ENCODE measurements around the gene S1PR5. TPM values are rescaled to one million over a fixed set of nuclear protein-coding genes. Genes with fewer than 3 reads are reported as not detected.
A peak's percentile ranks its signal among the peaks of the same experiment; 100 is the strongest.

S1PR5 gene, protein sequence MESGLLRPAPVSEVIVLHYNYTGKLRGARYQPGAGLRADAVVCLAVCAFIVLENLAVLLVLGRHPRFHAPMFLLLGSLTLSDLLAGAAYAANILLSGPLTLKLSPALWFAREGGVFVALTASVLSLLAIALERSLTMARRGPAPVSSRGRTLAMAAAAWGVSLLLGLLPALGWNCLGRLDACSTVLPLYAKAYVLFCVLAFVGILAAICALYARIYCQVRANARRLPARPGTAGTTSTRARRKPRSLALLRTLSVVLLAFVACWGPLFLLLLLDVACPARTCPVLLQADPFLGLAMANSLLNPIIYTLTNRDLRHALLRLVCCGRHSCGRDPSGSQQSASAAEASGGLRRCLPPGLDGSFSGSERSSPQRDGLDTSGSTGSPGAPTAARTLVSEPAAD
- 3.1 and 8.0 TPM in 2 replicates for total RNA-seq (2014; rRNA removed; shearing (Covaris generic))
- 4.6 and 4.8 TPM in 2 replicates for polyA plus RNA-seq (2016; fragmentation: Nextera tagmentation; extraction: Ambion mirVana)
- long read RNA-seq, partial matches to known transcripts, result 0 of 4 reads
- long read RNA-seq, other reads (novel, unspliced or antisense), result 2 of 4 reads

DNA sequence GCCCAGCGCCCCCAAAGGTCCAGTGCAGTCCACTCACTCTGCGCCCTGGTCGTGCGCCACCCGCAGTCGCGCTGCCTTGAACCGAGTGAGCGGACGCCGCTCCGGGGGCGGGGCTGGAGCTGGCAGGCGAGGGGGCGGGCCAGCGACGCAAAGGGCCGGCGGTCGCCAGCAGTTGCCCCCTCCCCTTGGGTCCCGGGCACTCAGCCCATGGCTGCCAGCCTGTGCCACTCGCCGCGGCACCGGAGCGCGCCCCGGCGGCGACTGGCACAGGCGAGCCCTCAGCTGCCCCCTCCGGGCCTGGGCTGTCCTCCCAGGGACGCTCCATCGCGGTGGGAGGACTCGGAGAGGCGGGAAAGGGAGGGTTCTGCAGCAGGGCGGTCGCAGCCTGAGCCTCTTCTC, at the start of gene S1PR5:
Gene S1PR5, minus strand, starts transcription at position 87 of the 399 bp plus-strand sequence. CDS start 2,436 bp downstream, outside the sequence.
- Mint-ChIP-seq H3K4me1 (peaks cover 25% of the 10 kb centered on the region), H3K9me3 (no peaks in the 10 kb centered on the region; the same call in 2 of the 3 replicates), H3K27ac (no peak within 1 kb of the TSS), H3K4me3 (peak within 1 kb of the TSS; percentile 68), H3K36me3 (ENCODE audit: low read depth) (no peaks in the 10 kb centered on the region; the same call in 2 of the 3 replicates), H3K27me3 (ENCODE audit: insufficient read depth, low read depth, poor library complexity) (peaks cover 65% of the 10 kb centered on the region)
- Histone ChIP-seq H3K4me2 (peak within 1 kb of the TSS; percentile 95), H3K36me3 (ENCODE audit: insufficient read depth) (no peaks in the 10 kb centered on the region), H3K9me2 (ENCODE audit: insufficient read depth) (no peaks in the 10 kb centered on the region), H3F3A (replicated peaks; ENCODE audit: low read depth) (peaks cover 21% of the 10 kb centered on the region; the same call in 1 of the 2 replicates), H3K27me3 (ENCODE audit: insufficient read depth) (peaks cover 80% of the 10 kb centered on the region), H3K27ac (ENCODE audit: low read depth) (no peak within 1 kb of the TSS), H3K4me1 (ENCODE audit: insufficient read depth) (peaks cover 16% of the 10 kb centered on the region), H4K20me1 (replicated peaks; ENCODE audit: insufficient read depth) (0 out of 2 replicates have a peak, but pooled peaks cover 8% of the 10 kb centered on the region), H3K4me3 (peak within 1 kb of the TSS; percentile 78), H2AFZ (peak within 1 kb of the TSS; percentile 95), H3K79me2 (replicated peaks; ENCODE audit: insufficient read depth) (no peaks in the 10 kb centered on the region)
- DNase-seq (ENCODE audit: low spot score) (peak; percentile 68), ATAC-seq (peak; percentile 36)
- TF ChIP-seq, protein P1, sequence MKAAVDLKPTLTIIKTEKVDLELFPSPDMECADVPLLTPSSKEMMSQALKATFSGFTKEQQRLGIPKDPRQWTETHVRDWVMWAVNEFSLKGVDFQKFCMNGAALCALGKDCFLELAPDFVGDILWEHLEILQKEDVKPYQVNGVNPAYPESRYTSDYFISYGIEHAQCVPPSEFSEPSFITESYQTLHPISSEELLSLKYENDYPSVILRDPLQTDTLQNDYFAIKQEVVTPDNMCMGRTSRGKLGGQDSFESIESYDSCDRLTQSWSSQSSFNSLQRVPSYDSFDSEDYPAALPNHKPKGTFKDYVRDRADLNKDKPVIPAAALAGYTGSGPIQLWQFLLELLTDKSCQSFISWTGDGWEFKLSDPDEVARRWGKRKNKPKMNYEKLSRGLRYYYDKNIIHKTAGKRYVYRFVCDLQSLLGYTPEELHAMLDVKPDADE (IDR thresholded peaks at IDR 0.05), result no peak
- TF ChIP-seq, protein P2, sequence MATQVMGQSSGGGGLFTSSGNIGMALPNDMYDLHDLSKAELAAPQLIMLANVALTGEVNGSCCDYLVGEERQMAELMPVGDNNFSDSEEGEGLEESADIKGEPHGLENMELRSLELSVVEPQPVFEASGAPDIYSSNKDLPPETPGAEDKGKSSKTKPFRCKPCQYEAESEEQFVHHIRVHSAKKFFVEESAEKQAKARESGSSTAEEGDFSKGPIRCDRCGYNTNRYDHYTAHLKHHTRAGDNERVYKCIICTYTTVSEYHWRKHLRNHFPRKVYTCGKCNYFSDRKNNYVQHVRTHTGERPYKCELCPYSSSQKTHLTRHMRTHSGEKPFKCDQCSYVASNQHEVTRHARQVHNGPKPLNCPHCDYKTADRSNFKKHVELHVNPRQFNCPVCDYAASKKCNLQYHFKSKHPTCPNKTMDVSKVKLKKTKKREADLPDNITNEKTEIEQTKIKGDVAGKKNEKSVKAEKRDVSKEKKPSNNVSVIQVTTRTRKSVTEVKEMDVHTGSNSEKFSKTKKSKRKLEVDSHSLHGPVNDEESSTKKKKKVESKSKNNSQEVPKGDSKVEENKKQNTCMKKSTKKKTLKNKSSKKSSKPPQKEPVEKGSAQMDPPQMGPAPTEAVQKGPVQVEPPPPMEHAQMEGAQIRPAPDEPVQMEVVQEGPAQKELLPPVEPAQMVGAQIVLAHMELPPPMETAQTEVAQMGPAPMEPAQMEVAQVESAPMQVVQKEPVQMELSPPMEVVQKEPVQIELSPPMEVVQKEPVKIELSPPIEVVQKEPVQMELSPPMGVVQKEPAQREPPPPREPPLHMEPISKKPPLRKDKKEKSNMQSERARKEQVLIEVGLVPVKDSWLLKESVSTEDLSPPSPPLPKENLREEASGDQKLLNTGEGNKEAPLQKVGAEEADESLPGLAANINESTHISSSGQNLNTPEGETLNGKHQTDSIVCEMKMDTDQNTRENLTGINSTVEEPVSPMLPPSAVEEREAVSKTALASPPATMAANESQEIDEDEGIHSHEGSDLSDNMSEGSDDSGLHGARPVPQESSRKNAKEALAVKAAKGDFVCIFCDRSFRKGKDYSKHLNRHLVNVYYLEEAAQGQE (IDR thresholded peaks at IDR 0.05; ENCODE audit: unreplicated experiment), result no peak
- TF ChIP-seq, protein P3, sequence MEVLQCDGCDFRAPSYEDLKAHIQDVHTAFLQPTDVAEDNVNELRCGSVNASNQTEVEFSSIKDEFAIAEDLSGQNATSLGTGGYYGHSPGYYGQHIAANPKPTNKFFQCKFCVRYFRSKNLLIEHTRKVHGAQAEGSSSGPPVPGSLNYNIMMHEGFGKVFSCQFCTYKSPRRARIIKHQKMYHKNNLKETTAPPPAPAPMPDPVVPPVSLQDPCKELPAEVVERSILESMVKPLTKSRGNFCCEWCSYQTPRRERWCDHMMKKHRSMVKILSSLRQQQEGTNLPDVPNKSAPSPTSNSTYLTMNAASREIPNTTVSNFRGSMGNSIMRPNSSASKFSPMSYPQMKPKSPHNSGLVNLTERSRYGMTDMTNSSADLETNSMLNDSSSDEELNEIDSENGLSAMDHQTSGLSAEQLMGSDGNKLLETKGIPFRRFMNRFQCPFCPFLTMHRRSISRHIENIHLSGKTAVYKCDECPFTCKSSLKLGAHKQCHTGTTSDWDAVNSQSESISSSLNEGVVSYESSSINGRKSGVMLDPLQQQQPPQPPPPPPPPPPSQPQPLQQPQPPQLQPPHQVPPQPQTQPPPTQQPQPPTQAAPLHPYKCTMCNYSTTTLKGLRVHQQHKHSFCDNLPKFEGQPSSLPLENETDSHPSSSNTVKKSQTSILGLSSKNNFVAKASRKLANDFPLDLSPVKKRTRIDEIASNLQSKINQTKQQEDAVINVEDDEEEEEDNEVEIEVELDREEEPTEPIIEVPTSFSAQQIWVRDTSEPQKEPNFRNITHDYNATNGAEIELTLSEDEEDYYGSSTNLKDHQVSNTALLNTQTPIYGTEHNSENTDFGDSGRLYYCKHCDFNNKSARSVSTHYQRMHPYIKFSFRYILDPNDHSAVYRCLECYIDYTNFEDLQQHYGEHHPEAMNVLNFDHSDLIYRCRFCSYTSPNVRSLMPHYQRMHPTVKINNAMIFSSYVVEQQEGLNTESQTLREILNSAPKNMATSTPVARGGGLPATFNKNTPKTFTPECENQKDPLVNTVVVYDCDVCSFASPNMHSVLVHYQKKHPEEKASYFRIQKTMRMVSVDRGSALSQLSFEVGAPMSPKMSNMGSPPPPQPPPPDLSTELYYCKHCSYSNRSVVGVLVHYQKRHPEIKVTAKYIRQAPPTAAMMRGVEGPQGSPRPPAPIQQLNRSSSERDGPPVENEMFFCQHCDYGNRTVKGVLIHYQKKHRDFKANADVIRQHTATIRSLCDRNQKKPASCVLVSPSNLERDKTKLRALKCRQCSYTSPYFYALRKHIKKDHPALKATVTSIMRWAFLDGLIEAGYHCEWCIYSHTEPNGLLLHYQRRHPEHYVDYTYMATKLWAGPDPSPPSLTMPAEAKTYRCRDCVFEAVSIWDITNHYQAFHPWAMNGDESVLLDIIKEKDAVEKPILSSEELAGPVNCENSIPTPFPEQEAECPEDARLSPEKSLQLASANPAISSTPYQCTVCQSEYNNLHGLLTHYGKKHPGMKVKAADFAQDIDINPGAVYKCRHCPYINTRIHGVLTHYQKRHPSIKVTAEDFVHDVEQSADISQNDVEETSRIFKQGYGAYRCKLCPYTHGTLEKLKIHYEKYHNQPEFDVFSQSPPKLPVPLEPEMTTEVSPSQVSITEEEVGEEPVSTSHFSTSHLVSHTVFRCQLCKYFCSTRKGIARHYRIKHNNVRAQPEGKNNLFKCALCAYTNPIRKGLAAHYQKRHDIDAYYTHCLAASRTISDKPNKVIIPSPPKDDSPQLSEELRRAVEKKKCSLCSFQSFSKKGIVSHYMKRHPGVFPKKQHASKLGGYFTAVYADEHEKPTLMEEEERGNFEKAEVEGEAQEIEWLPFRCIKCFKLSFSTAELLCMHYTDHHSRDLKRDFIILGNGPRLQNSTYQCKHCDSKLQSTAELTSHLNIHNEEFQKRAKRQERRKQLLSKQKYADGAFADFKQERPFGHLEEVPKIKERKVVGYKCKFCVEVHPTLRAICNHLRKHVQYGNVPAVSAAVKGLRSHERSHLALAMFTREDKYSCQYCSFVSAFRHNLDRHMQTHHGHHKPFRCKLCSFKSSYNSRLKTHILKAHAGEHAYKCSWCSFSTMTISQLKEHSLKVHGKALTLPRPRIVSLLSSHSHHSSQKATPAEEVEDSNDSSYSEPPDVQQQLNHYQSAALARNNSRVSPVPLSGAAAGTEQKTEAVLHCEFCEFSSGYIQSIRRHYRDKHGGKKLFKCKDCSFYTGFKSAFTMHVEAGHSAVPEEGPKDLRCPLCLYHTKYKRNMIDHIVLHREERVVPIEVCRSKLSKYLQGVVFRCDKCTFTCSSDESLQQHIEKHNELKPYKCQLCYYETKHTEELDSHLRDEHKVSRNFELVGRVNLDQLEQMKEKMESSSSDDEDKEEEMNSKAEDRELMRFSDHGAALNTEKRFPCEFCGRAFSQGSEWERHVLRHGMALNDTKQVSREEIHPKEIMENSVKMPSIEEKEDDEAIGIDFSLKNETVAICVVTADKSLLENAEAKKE (CRISPR knock-in tag; IDR thresholded peaks at IDR 0.05), result no peak
- TF ChIP-seq, protein P4, sequence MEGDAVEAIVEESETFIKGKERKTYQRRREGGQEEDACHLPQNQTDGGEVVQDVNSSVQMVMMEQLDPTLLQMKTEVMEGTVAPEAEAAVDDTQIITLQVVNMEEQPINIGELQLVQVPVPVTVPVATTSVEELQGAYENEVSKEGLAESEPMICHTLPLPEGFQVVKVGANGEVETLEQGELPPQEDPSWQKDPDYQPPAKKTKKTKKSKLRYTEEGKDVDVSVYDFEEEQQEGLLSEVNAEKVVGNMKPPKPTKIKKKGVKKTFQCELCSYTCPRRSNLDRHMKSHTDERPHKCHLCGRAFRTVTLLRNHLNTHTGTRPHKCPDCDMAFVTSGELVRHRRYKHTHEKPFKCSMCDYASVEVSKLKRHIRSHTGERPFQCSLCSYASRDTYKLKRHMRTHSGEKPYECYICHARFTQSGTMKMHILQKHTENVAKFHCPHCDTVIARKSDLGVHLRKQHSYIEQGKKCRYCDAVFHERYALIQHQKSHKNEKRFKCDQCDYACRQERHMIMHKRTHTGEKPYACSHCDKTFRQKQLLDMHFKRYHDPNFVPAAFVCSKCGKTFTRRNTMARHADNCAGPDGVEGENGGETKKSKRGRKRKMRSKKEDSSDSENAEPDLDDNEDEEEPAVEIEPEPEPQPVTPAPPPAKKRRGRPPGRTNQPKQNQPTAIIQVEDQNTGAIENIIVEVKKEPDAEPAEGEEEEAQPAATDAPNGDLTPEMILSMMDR (conservative IDR thresholded peaks at IDR 0.05; ENCODE audit: low read depth in 2 of 2), result 0 out of 4 replicates have a peak, but pooled peaks of 1 of the 2 experiments have one; percentile 10
- no peak for TF ChIP-seq ZNF114 (CRISPR knock-in tag; IDR thresholded peaks at IDR 0.05)
